ENCODE results near the gene NCKAP5. TPM values are rescaled to one million over a fixed set of nuclear protein-coding genes. Genes with fewer than 3 reads are reported as not detected.

Gene NCKAP5
- total and polyA plus RNA-seq, 2 of the 8 experiments (the other 6 are each of a cell fraction or from before 2014, with no cell fraction given) = 0.27 to 0.86 TPM

- TF ChIP-seq TAF7 (optimal IDR thresholded peaks at IDR 0.05; ENCODE audit: borderline replicate concordance, low read depth, low read length) (no peak), KDM5A (IDR thresholded peaks at IDR 0.05; ENCODE audit: low read length) (no peak), BRCA1 (IDR thresholded peaks at IDR 0.05; ENCODE audit: low read depth, low read length) (no peak), ASH2L (IDR thresholded peaks at IDR 0.05; ENCODE audit: low read length) (no peak), RAD21 (IDR thresholded peaks at IDR 0.05 in 1 of 2, conservative IDR thresholded peaks at IDR 0.05 in 1 of 2; ENCODE audit: low read depth in 2 of 2, low read length in 2 of 2) (no peak; a peak in 1 of 4 replicates), BACH1 (IDR thresholded peaks at IDR 0.05; ENCODE audit: low read length) (no peak), EZH2 (IDR thresholded peaks at IDR 0.05; ENCODE audit: low read depth, low read length, severe bottlenecking) (peak; percentile 48)
Measured at GRCh38 chr2:132670496-132671150, 897.6 kb downstream of the NCKAP5 start (continued).
